ENCODE data around the gene ASB11. TPM values are rescaled to one million over a fixed set of nuclear protein-coding genes. Genes with fewer than 3 reads are reported as not detected.

ASB11 gene
- total and polyA plus RNA-seq, 2 donors from 2014 or later = 0.41 TPM; not detected in 1

DNA sequence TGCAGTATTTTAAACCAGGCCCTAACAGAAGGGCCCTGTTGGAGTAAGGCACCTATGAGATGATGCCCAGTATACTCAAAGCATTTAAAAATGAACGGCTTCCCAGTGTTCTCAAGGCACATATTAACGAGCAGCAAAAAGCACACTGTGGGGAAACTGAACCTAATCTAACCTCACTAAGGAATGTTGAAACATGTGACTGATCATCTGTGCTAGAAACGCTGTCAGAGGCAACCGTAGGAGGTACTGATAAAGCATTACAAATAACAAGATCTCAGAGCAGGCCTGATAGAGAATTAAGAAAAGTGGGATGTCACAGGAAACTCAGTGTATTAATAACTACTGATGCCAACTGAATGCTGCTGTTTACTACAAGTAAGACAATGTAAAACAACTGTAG lies 69.5 kb downstream of the ASB11 start:
- intact Hi-C loops (cut with DNase I) = no loop called here
- peak in 1 of 5 donors; percentile 7 for DNase-seq
- TF ChIP-seq CTCF (IDR thresholded peaks at IDR 0.05; ENCODE audit: borderline replicate concordance, extremely low read depth, insufficient read depth) = no peak
- no peaks in the 10 kb centered on the region for H3K4me1 ChIP-seq (ENCODE audit: control insufficient read depth in 2 of 3, insufficient read depth in 2 of 3, low read depth in 1 of 3, low read length in 3 of 3)
- H3K27me3 ChIP-seq (ENCODE audit: control insufficient read depth, insufficient read depth, low read length) = no peaks in the 10 kb centered on the region
- no peak overlapping the region for H3K9ac ChIP-seq (ENCODE audit: low read length in 3 of 3)
- H3K27ac ChIP-seq (ENCODE audit: low read depth in 2 of 2, low read length in 2 of 2) = no peak overlapping the region
- H3K4me3 ChIP-seq (ENCODE audit: low read length in 3 of 3) = no peak overlapping the region
- no peak for FAIRE-seq
- H3K36me3 ChIP-seq (ENCODE audit: control insufficient read depth in 2 of 3, insufficient read depth in 3 of 3, low read length in 3 of 3) = no peaks in the 10 kb centered on the region
- no peaks in the 10 kb centered on the region for H3K9me3 ChIP-seq (ENCODE audit: control insufficient read depth in 2 of 3, insufficient read depth in 1 of 3, low read length in 3 of 3)

DNA sequence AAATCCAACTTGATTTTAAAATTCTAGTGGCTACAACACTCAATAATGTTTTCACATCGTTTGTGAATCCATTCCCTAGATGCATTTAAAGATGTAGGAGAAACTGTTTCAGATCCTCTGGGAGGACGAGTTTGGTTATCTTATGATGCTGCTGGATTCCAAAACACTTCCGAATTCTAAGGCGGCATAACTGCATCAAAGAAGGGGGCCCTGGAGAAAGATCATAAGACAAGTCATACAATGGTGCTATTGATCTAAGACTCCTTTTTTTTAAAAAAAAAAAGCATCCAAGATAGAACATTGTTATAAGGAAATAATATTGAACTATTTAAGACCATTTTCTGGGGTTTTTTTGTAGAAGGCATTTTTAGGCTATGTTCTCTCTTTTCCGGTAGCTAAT lies 71.0 kb downstream of the ASB11 start:
- Histone ChIP-seq H3K9me3 (ENCODE audit: control insufficient read depth in 2 of 3, insufficient read depth in 1 of 3, low read length in 3 of 3) (no peaks in the 10 kb centered on the region), H3K4me1 (ENCODE audit: control insufficient read depth in 2 of 3, insufficient read depth in 2 of 3, low read depth in 1 of 3, low read length in 3 of 3) (no peaks in the 10 kb centered on the region), H3K36me3 (ENCODE audit: control insufficient read depth in 2 of 3, insufficient read depth in 3 of 3, low read length in 3 of 3) (no peaks in the 10 kb centered on the region), H3K27ac (ENCODE audit: low read depth in 2 of 2, low read length in 2 of 2) (no peak overlapping the region), H3K9ac (ENCODE audit: low read length in 3 of 3) (no peak overlapping the region), H3K4me3 (ENCODE audit: low read length in 3 of 3) (no peak overlapping the region), H3K27me3 (ENCODE audit: control insufficient read depth, insufficient read depth, low read length) (no peaks in the 10 kb centered on the region)
- intact Hi-C loops (cut with DNase I) = no loop called here
- DNase-seq (no peak), FAIRE-seq (no peak)
- TF ChIP-seq CTCF (IDR thresholded peaks at IDR 0.05; ENCODE audit: borderline replicate concordance, extremely low read depth, insufficient read depth) = no peak

GRCh38 chrX:15242899-15243555 lies 72.4 kb downstream of the ASB11 start:
- H3K9ac ChIP-seq (ENCODE audit: low read length in 3 of 3) = no peak overlapping the region
- H3K27me3 ChIP-seq (ENCODE audit: control insufficient read depth, insufficient read depth, low read length) = no peaks in the 10 kb centered on the region
- no peaks in the 10 kb centered on the region for H3K9me3 ChIP-seq (ENCODE audit: control insufficient read depth in 2 of 3, insufficient read depth in 1 of 3, low read length in 3 of 3)
- intact Hi-C loops (cut with DNase I) = no loop called here
- peak; percentile 36 for TF ChIP-seq CTCF (IDR thresholded peaks at IDR 0.05; ENCODE audit: borderline replicate concordance, extremely low read depth, insufficient read depth)
- peak in 3 of 5 donors; percentile 12 to 59 (median 45) for DNase-seq
- H3K36me3 ChIP-seq (ENCODE audit: control insufficient read depth in 2 of 3, insufficient read depth in 3 of 3, low read length in 3 of 3) = no peaks in the 10 kb centered on the region
- no peak overlapping the region for H3K4me3 ChIP-seq (ENCODE audit: low read length in 3 of 3)
- no peak overlapping the region for H3K27ac ChIP-seq (ENCODE audit: low read depth in 2 of 2, low read length in 2 of 2)
- H3K4me1 ChIP-seq (ENCODE audit: control insufficient read depth in 2 of 3, insufficient read depth in 2 of 3, low read depth in 1 of 3, low read length in 3 of 3) = no peaks in the 10 kb centered on the region
- FAIRE-seq = peak; percentile 99

DNA sequence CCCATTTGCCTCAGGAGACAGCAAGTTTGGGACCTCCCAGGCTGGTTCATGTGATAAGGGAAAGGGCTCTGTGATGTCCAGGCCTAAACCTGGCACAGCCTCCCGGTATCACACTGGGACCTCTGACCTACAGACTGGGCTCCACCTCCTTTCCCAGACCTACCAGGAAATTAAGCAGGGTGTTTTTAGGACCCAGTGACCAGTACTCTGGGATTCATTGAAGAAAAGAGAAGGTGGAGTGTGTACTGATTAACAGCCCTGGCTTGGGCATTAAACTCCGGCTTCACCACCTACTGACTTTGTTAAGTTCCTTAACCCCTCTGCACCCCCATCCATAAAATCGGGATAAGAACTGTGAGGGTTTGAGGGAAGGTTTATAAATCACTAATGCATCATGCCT lies 74.1 kb downstream of the ASB11 start:
- Histone ChIP-seq H3K27ac (ENCODE audit: low read depth in 2 of 2, low read length in 2 of 2) (no peak overlapping the region), H3K4me3 (ENCODE audit: low read length in 3 of 3) (no peak overlapping the region), H3K9ac (ENCODE audit: low read length in 3 of 3) (no peak overlapping the region), H3K27me3 (ENCODE audit: control insufficient read depth, insufficient read depth, low read length) (no peaks in the 10 kb centered on the region), H3K36me3 (ENCODE audit: control insufficient read depth in 2 of 3, insufficient read depth in 3 of 3, low read length in 3 of 3) (no peaks in the 10 kb centered on the region), H3K4me1 (ENCODE audit: control insufficient read depth in 2 of 3, insufficient read depth in 2 of 3, low read depth in 1 of 3, low read length in 3 of 3) (no peaks in the 10 kb centered on the region), H3K9me3 (ENCODE audit: control insufficient read depth in 2 of 3, insufficient read depth in 1 of 3, low read length in 3 of 3) (no peaks in the 10 kb centered on the region)
- intact Hi-C loops (cut with DNase I) = no loop called here
- no peak for FAIRE-seq
- DNase-seq = peak in 2 of 5 donors; percentile 6 to 29
- TF ChIP-seq CTCF (IDR thresholded peaks at IDR 0.05; ENCODE audit: borderline replicate concordance, extremely low read depth, insufficient read depth) = no peak
